GM23338 (cell line): Measurements from ENCODE around the gene SSR4.

ENCODE experiments used
- REST ChIP-seq: IDR thresholded peaks from one replicate; pipeline ENCODE4 v1.6.1; 2018; ENCODE audit warnings: antibody characterized with exemption; ENCODE audit not compliant: unreplicated experiment
- TF ChIP-seq, protein P1 (sequence below), 2 experiments: fragments of 200-600 bp in 1 of 2; sonication (generic) in 1 of 2; conservative IDR thresholded peaks; 2 replicates each; pipeline versions ENCODE4 v1.5.1 to v1.6.1; 2016 to 2017; ENCODE audit warnings: antibody characterized with exemption in 2 of 2, low read depth in 2 of 2, mild to moderate bottlenecking in 2 of 2, moderate library complexity in 1 of 2

GRCh38 chrX:153827016-153827415 lies 32.5 kb downstream of the SSR4 start:
- no peak for TF ChIP-seq REST
- TF ChIP-seq, protein P1, sequence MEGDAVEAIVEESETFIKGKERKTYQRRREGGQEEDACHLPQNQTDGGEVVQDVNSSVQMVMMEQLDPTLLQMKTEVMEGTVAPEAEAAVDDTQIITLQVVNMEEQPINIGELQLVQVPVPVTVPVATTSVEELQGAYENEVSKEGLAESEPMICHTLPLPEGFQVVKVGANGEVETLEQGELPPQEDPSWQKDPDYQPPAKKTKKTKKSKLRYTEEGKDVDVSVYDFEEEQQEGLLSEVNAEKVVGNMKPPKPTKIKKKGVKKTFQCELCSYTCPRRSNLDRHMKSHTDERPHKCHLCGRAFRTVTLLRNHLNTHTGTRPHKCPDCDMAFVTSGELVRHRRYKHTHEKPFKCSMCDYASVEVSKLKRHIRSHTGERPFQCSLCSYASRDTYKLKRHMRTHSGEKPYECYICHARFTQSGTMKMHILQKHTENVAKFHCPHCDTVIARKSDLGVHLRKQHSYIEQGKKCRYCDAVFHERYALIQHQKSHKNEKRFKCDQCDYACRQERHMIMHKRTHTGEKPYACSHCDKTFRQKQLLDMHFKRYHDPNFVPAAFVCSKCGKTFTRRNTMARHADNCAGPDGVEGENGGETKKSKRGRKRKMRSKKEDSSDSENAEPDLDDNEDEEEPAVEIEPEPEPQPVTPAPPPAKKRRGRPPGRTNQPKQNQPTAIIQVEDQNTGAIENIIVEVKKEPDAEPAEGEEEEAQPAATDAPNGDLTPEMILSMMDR (conservative IDR thresholded peaks at IDR 0.05; ENCODE audit: low read depth in 2 of 2) = no peak
